Tibial artery (tissue), 4 donors: Measurements from ENCODE around the gene UFL1.

ENCODE experiments used
- DNase-seq, 2 donors: peaks; one replicate each; pipeline ENCODE4 v3.0.0-alpha.2; 2019
- H3K27ac ChIP-seq, 2 donors: fragments of 200-600 bp; sonication (generic) in 1 of 2; 1 replicate in 1 of 2; 2 replicates in 1 of 2; pipeline ENCODE4 v1.5.1; 2018 to 2019; ENCODE audit warnings: mild to moderate bottlenecking in 1 of 2
- H3K27me3 ChIP-seq, 2 donors: fragments of 200-600 bp; sonication (generic) in 1 of 2; one replicate each; pipeline versions ENCODE4 v1.5.1 to v1.6.0; 2016 to 2019
- H3K36me3 ChIP-seq, 3 donors: fragments of 200-600 bp; sonication (generic) in 2 of 3; one replicate each; pipeline ENCODE4 v1.5.1; 2016 to 2019; ENCODE audit warnings: mild to moderate bottlenecking in 2 of 3
- H3K4me1 ChIP-seq, 4 donors: fragments of 200-600 bp; sonication (generic) in 2 of 4; 1 replicate in 3 of 4; 2 replicates in 1 of 4; pipeline ENCODE4 v1.5.1; 2016 to 2019
- H3K4me3 ChIP-seq, 2 donors: fragments of 200-600 bp; sonication (generic) in 1 of 2; 1 replicate in 1 of 2; 2 replicates in 1 of 2; pipeline ENCODE4 v1.5.1; 2018 to 2019; ENCODE audit warnings: mild to moderate bottlenecking in 2 of 2
- H3K9me3 ChIP-seq, 3 donors: fragments of 200-600 bp; sonication (generic) in 1 of 3; one replicate each; pipeline ENCODE4 v1.5.1; 2016 to 2019
- CTCF ChIP-seq, 2 experiments: fragments of 200-600 bp in 1 of 2; fragments of 450-650 bp in 1 of 2; IDR thresholded peaks; one replicate each; pipeline ENCODE4 v1.5.1; 2017 to 2019; ENCODE audit warnings: antibody characterized with exemption in 2 of 2, mild to moderate bottlenecking in 1 of 2, moderate library complexity in 1 of 2
- intact Hi-C: fragments of 100-400 bp; cut with DNase I; formaldehyde crosslinking; loops from one replicate; pipeline ENCODE4 v1.15.0; 2023; ENCODE audit warnings: low total_unique reads

UFL1 gene

GRCh38 chr6:96528193-96528592 is 6.6 kb downstream of the UFL1 start:
- no peak overlapping the region for H3K27ac ChIP-seq
- no peak for DNase-seq
- no peaks in the 10 kb centered on the region for H3K27me3 ChIP-seq
- H3K4me3 ChIP-seq = no peak overlapping the region
- H3K36me3 ChIP-seq = peaks cover 58 to 65% (median 60%) of the 10 kb centered on the region in 3 donors
- TF ChIP-seq CTCF (IDR thresholded peaks at IDR 0.05) = no peak
- peaks cover 0 to 11% (median 6%) of the 10 kb centered on the region in 4 donors for H3K4me1 ChIP-seq
- H3K9me3 ChIP-seq = no peaks in the 10 kb centered on the region
- intact Hi-C loops = no loop called here

- H3K27me3 ChIP-seq = no peaks in the 10 kb centered on the region
- no peaks in the 10 kb centered on the region for H3K4me1 ChIP-seq
- peaks cover 52 to 54% (median 52%) of the 10 kb centered on the region in 3 donors for H3K36me3 ChIP-seq
- no peak for DNase-seq
- no peak overlapping the region for H3K4me3 ChIP-seq
- no peak overlapping the region for H3K27ac ChIP-seq
- TF ChIP-seq CTCF (IDR thresholded peaks at IDR 0.05) = no peak
- no peaks in the 10 kb centered on the region for H3K9me3 ChIP-seq
- intact Hi-C loops = no loop called here
Observed at GRCh38 chr6:96532399-96532798, 10.8 kb downstream of the UFL1 start.

- Histone ChIP-seq H3K27me3 (no peaks in the 10 kb centered on the region), H3K9me3 (no peaks in the 10 kb centered on the region), H3K4me1 (peaks cover 0 to under 1% (median 0%) of the 10 kb centered on the region in 4 donors), H3K4me3 (no peak overlapping the region), H3K36me3 (peaks cover 32 to 46% (median 41%) of the 10 kb centered on the region in 3 donors), H3K27ac (no peak overlapping the region)
- no peak for TF ChIP-seq CTCF (IDR thresholded peaks at IDR 0.05)
- no peak for DNase-seq
- intact Hi-C loops = loop anchor here (2.0 kb wide), 1 partner anchor 75 kb away; no protein-coding TSS in a partner anchor
Observed at GRCh38 chr6:96537726-96538125, 16.1 kb downstream of the UFL1 start.

GRCh38 chr6:96542702-96543101 is 21.1 kb downstream of the UFL1 start:
- intact Hi-C loops = loop anchor here (5.0 to 10.0 kb wide), 2 partner anchors 222 to 355 kb away; partner anchors contain the start of gene NDUFAF4
- Histone ChIP-seq H3K9me3 (no peaks in the 10 kb centered on the region), H3K4me3 (no peak overlapping the region), H3K36me3 (peaks cover 41 to 63% (median 51%) of the 10 kb centered on the region in 3 donors), H3K27me3 (no peaks in the 10 kb centered on the region), H3K4me1 (peaks cover 0 to 7% (median 0%) of the 10 kb centered on the region in 4 donors), H3K27ac (no peak overlapping the region)
- peak; percentile 58 to 67 for TF ChIP-seq CTCF (IDR thresholded peaks at IDR 0.05)
- no peak for DNase-seq

GRCh38 chr6:96545882-96546281 is 24.3 kb downstream of the UFL1 start:
- TF ChIP-seq CTCF (IDR thresholded peaks at IDR 0.05) = no peak
- peaks cover 49 to 57% (median 50%) of the 10 kb centered on the region in 3 donors for H3K36me3 ChIP-seq
- H3K4me3 ChIP-seq = no peak overlapping the region
- H3K4me1 ChIP-seq = peaks cover 0 to 7% (median 0%) of the 10 kb centered on the region in 4 donors
- intact Hi-C loops = loop anchor here (10.0 kb wide), 1 partner anchor 219 kb away; no protein-coding TSS in a partner anchor
- H3K27ac ChIP-seq = no peak overlapping the region
- H3K9me3 ChIP-seq = no peaks in the 10 kb centered on the region
- DNase-seq = no peak
- H3K27me3 ChIP-seq = no peaks in the 10 kb centered on the region
